ENCODE measurements around the gene PCYOX1L.

- TF ChIP-seq CTCF (IDR thresholded peaks at IDR 0.05) (no peak), POLR2A (IDR thresholded peaks at IDR 0.05) (no peak), POLR2AphosphoS5 (IDR thresholded peaks at IDR 0.05) (no peak)
These were observed 24.0 kb upstream of the PCYOX1L start for GRCh38 chr5:149333711-149334443.

Data from stomach (tissue), 4 donors.